Gastrocnemius medialis (tissue), 4 donors: ENCODE data around the gene OR5I1. TPM values are rescaled to one million over a fixed set of nuclear protein-coding genes. Genes with fewer than 3 reads are reported as not detected.
"Not testable (repeated sequence)": the region's sequence is repeated elsewhere in the genome, so short reads cannot be mapped to it uniquely, and the experiment has no call there.

Experiments
- ATAC-seq, 2 donors: fragments of 150-250 bp; one replicate each; pipeline ENCODE4 v1.9.1; 2016
- DNase-seq, 2 donors: peaks; one replicate each; pipeline ENCODE4 v3.0.0-alpha.2; 2019
- H3K27ac ChIP-seq, 4 donors: fragments of 200-600 bp; sonication (generic); 1 replicate in 1 of 4; 2 replicates in 3 of 4; pipeline ENCODE4 v1.5.1; 2016 to 2018; ENCODE audit warnings: mild to moderate bottlenecking in 2 of 4, moderate library complexity in 1 of 4
- H3K27me3 ChIP-seq, 3 donors: fragments of 200-600 bp; sonication (generic) in 2 of 3; 1 replicate in 1 of 3; 2 replicates in 2 of 3; pipeline versions ENCODE4 v1.5.1 to v1.6.0; 2016 to 2019; ENCODE audit warnings: mild to moderate bottlenecking in 1 of 3, moderate library complexity in 1 of 3
- H3K36me3 ChIP-seq, 2 donors: fragments of 200-600 bp; sonication (generic) in 1 of 2; one replicate each; pipeline ENCODE4 v1.5.1; 2017 to 2018
- H3K4me1 ChIP-seq, 2 donors: fragments of 200-600 bp; sonication (generic) in 1 of 2; one replicate each; pipeline ENCODE4 v1.5.1; 2016 to 2017; ENCODE audit warnings: mild to moderate bottlenecking in 2 of 2
- H3K4me3 ChIP-seq, 4 donors: fragments of 200-600 bp; sonication (generic) in 3 of 4; 1 replicate in 1 of 4; 2 replicates in 3 of 4; pipeline ENCODE4 v1.5.1; 2016 to 2019; ENCODE audit warnings: mild to moderate bottlenecking in 2 of 4
- H3K9me3 ChIP-seq, 3 donors: fragments of 200-600 bp; sonication (generic) in 2 of 3; 1 replicate in 1 of 3; 2 replicates in 2 of 3; pipeline ENCODE4 v1.5.1; 2016 to 2019
- CTCF ChIP-seq, 5 experiments: fragments of 450-650 bp in 3 of 5; fragments of 200-600 bp in 2 of 5; sonication (generic) in 2 of 5; IDR thresholded peaks in 4 of 5; conservative IDR thresholded peaks in 1 of 5; 1 replicate in 4 of 5; 2 replicates in 1 of 5; pipeline ENCODE4 v1.5.1; 2016 to 2019; ENCODE audit warnings: antibody characterized with exemption in 5 of 5, mild to moderate bottlenecking in 3 of 5, moderate library complexity in 3 of 5
- POLR2A ChIP-seq, 2 donors: fragments of 450-650 bp; IDR thresholded peaks; one replicate each; pipeline ENCODE4 v1.6.1; 2017; ENCODE audit warnings: antibody characterized with exemption in 2 of 2, mild to moderate bottlenecking in 2 of 2, moderate library complexity in 2 of 2
- in situ Hi-C, 4 donors: fragments of 200-750 bp; cut with MboI; loops; one replicate each; pipeline versions ENCODE4 v1.15.0 to v1.8.0; 2017; ENCODE audit warnings: low sequenced_read_pairs in 4 of 4
- intact Hi-C: fragments of 100-400 bp; cut with DNase I; formaldehyde crosslinking; loops from one replicate; pipeline ENCODE4 v1.15.1; 2023; ENCODE audit warnings: low total_unique reads
- total RNA-seq, 4 donors: library from RNA; depleted of rRNA; stranded (reverse); fragments of >200 nt; gene quantifications; one replicate each; pipeline versions ENCODE4 v1.1.0 to v1.2.3, GENCODE V29; 2016

The OR5I1 gene
- total RNA-seq, 4 donors from 2014 or later, result not detected

GRCh38 chr11:55914482-55914881 is 21.7 kb downstream of the OR5I1 start, which contains the start of gene OR5W2:
OR5W2 (minus strand) TSS chr11:55914582; CDS start chr11:55914582, 0 bp downstream.
- in situ Hi-C loops, result no loop called here
- no peak for TF ChIP-seq POLR2A (IDR thresholded peaks at IDR 0.05)

GRCh38 chr11:55902308-55902707 is 33.9 kb downstream of the OR5I1 start:
- no peaks in the 10 kb centered on the region for H3K9me3 ChIP-seq
- H3K4me3 ChIP-seq, result no peak overlapping the region
- no peaks in the 10 kb centered on the region for H3K4me1 ChIP-seq
- in situ Hi-C loops (no loop called here), intact Hi-C loops (no loop called here)
- H3K36me3 ChIP-seq, result no peaks in the 10 kb centered on the region
- ATAC-seq (no peak), DNase-seq (no peak)
- no peak overlapping the region for H3K27ac ChIP-seq
- TF ChIP-seq CTCF (IDR thresholded peaks at IDR 0.05 in 4 of 5, conservative IDR thresholded peaks at IDR 0.05 in 1 of 5) (no peak), POLR2A (IDR thresholded peaks at IDR 0.05) (no peak)
- H3K27me3 ChIP-seq, result no peaks in the 10 kb centered on the region

More at GRCh38 chr11:55914482-55914881, 21.7 kb downstream of the OR5I1 start, which contains the start of gene OR5W2:
- H3K27ac ChIP-seq, result no peak within 1 kb of the TSS
- intact Hi-C loops, result no loop called here
- H3K9me3 ChIP-seq, result no peaks in the 10 kb centered on the region
- no peak within 1 kb of the TSS for H3K4me3 ChIP-seq
- no peaks in the 10 kb centered on the region for H3K27me3 ChIP-seq
- no peak for DNase-seq
- no peak for ATAC-seq
- H3K4me1 ChIP-seq, result no peaks in the 10 kb centered on the region
- H3K36me3 ChIP-seq, result no peaks in the 10 kb centered on the region

- TF ChIP-seq POLR2A (IDR thresholded peaks at IDR 0.05) (no peak), CTCF (IDR thresholded peaks at IDR 0.05 in 4 of 5, conservative IDR thresholded peaks at IDR 0.05 in 1 of 5) (no peak)
- ATAC-seq (no peak), DNase-seq (no peak)
- no peak overlapping the region for H3K27ac ChIP-seq
- no peaks in the 10 kb centered on the region for H3K4me1 ChIP-seq
- in situ Hi-C loops (no loop called here), intact Hi-C loops (no loop called here)
- H3K27me3 ChIP-seq, result no peaks in the 10 kb centered on the region
- H3K36me3 ChIP-seq, result no peaks in the 10 kb centered on the region
- H3K9me3 ChIP-seq, result no peaks in the 10 kb centered on the region
- H3K4me3 ChIP-seq, result no peak overlapping the region
Observed at GRCh38 chr11:55895216-55895615, 41.0 kb downstream of the OR5I1 start.

GRCh38 chr11:55885481-55885880 is 50.7 kb downstream of the OR5I1 start:
- intact Hi-C loops, DNase-seq, H3K4me1 ChIP-seq, in situ Hi-C loops, H3K9me3 ChIP-seq, H3K4me3 ChIP-seq, H3K27ac ChIP-seq, H3K36me3 ChIP-seq, H3K27me3 ChIP-seq, ATAC-seq: not testable (repeated sequence)

Other genes starting within 250 kb of the OR5I1 start
- gene OR5D13, start 163.0 kb downstream of the OR5I1 start, total RNA-seq, result not detected
- not detected for gene OR5D14, start 140.8 kb downstream of the OR5I1 start, total RNA-seq
- gene OR5L1, start 125.0 kb downstream of the OR5I1 start, total RNA-seq, result not detected
- not detected for gene OR5D18, start 116.8 kb downstream of the OR5I1 start, total RNA-seq
- not detected for gene OR5L2, start 109.2 kb downstream of the OR5I1 start, total RNA-seq
- not detected for gene OR5D16, start 97.6 kb downstream of the OR5I1 start, total RNA-seq
- not detected for gene TRIM51, start 53.1 kb downstream of the OR5I1 start, total RNA-seq
- not detected for gene OR5W2, start 21.8 kb downstream of the OR5I1 start, total RNA-seq
- gene OR10AG1, start 33.5 kb upstream of the OR5I1 start, total RNA-seq, result not detected
- not detected for gene OR5F1, start 58.2 kb upstream of the OR5I1 start, total RNA-seq
- gene OR5AS1, start 91.3 kb upstream of the OR5I1 start, total RNA-seq, result not detected
- not detected for gene OR8I2, start 156.9 kb upstream of the OR5I1 start, total RNA-seq
- gene OR8H2, start 167.3 kb upstream of the OR5I1 start, total RNA-seq, result not detected
- not detected for gene OR8H3, start 186.0 kb upstream of the OR5I1 start, total RNA-seq
- not detected for gene OR8J3, start 203.8 kb upstream of the OR5I1 start, total RNA-seq
- not detected for gene OR8K5, start 223.9 kb upstream of the OR5I1 start, total RNA-seq
- not detected for gene OR5J2, start 240.2 kb upstream of the OR5I1 start, total RNA-seq